Medulla oblongata (tissue), 1 donor: ENCODE measurements around the gene HELZ2.
A peak's percentile ranks its signal among the peaks of the same experiment; 100 is the strongest.
"Not testable (repeated sequence)": the region's sequence is repeated elsewhere in the genome, so short reads cannot be mapped to it uniquely, and the experiment has no call there.

Source experiments
- DNase-seq: peaks from one replicate; pipeline ENCODE4 v3.0.0-alpha.2; 2015; ENCODE audit errors: extremely low spot score

Gene HELZ2

GRCh38 chr20:63578224-63579016 lies 4.4 kb upstream of the HELZ2 start:
- no peak for DNase-seq

GRCh38 chr20:63577317-63577894 lies 3.4 kb upstream of the HELZ2 start:
- peak; percentile 20 for DNase-seq

GRCh38 chr20:63576311-63576710 lies 2.3 kb upstream of the HELZ2 start:
- DNase-seq, result no peak

GRCh38 chr20:63574829-63575743 lies 1.0 kb upstream of the HELZ2 start:
- DNase-seq, result no peak

GRCh38 chr20:63573647-63574131 lies 350 bp downstream of the HELZ2 start:
- DNase-seq, result no peak

- DNase-seq, result no peak
These were observed 1.0 kb downstream of the HELZ2 start for GRCh38 chr20:63572788-63573646.

- DNase-seq, result no peak
These were observed 1.8 kb downstream of the HELZ2 start for GRCh38 chr20:63572071-63572787.

GRCh38 chr20:63571087-63571478 lies 3.0 kb downstream of the HELZ2 start:
- not testable (repeated sequence) for DNase-seq

GRCh38 chr20:63570281-63571086 lies 3.6 kb downstream of the HELZ2 start:
- DNase-seq, result no peak

- DNase-seq, result no peak
These were observed 4.8 kb downstream of the HELZ2 start for GRCh38 chr20:63568986-63569949.

GRCh38 chr20:63568170-63568981 lies 5.7 kb downstream of the HELZ2 start:
- DNase-seq, result no peak

- peak; percentile 71 for DNase-seq
These were observed 6.5 kb downstream of the HELZ2 start for GRCh38 chr20:63567386-63568169.

- no peak for DNase-seq
These were observed 7.0 kb downstream of the HELZ2 start for GRCh38 chr20:63567136-63567385.

GRCh38 chr20:63566395-63567135 lies 7.5 kb downstream of the HELZ2 start:
- no peak for DNase-seq

- no peak for DNase-seq
These were observed 8.2 kb downstream of the HELZ2 start for GRCh38 chr20:63565699-63566335.
